ENCODE data around the gene TSPAN11.

TSPAN11 gene

GRCh38 chr12:30926243-30927221 lies at the start of gene TSPAN11:
Gene TSPAN11, plus strand, starts transcription at chr12:30926748. Its CDS starts 27,244 bp downstream, at chr12:30953992.
- Histone ChIP-seq H3K36me3 (no peaks in the 10 kb centered on the region), H3K4me1 (no peaks in the 10 kb centered on the region), H4K20me1 (no peaks in the 10 kb centered on the region), H3K4me3 (no peak within 1 kb of the TSS), H3K9ac (no peak within 1 kb of the TSS), H3K9me3 (replicated peaks in 1 of 11) (peaks cover 0 to 9% (median 0%) of the 10 kb centered on the region in 11 experiments; a peak in 3 of 22 replicates), H3K27ac (no peak within 1 kb of the TSS), H3K4me2 (no peak within 1 kb of the TSS), H3K27me3 (no peaks in the 10 kb centered on the region)
- no peak for TF ChIP-seq Cebpa-rat (IDR thresholded peaks at IDR 0.05)

- H3K27ac ChIP-seq, result no peak overlapping the region
- no peaks in the 10 kb centered on the region for H4K20me1 ChIP-seq
- H3K9ac ChIP-seq, result no peak overlapping the region
- no peaks in the 10 kb centered on the region for H3K36me3 ChIP-seq
- H3K4me3 ChIP-seq, result no peak overlapping the region
- TF ChIP-seq Cebpa-rat (IDR thresholded peaks at IDR 0.05), result no peak
- H3K4me1 ChIP-seq, result no peaks in the 10 kb centered on the region
- no peaks in the 10 kb centered on the region for H3K27me3 ChIP-seq
- H3K4me2 ChIP-seq, result no peak overlapping the region
- H3K9me3 ChIP-seq (replicated peaks in 1 of 11), result no peaks in the 10 kb centered on the region
Observed at GRCh38 chr12:30877105-30877875, 49.3 kb upstream of the TSPAN11 start.

- Histone ChIP-seq H3K4me1 (no peaks in the 10 kb centered on the region), H3K27me3 (no peaks in the 10 kb centered on the region), H3K4me2 (no peak overlapping the region), H4K20me1 (no peaks in the 10 kb centered on the region), H3K36me3 (no peaks in the 10 kb centered on the region), H3K9ac (no peak overlapping the region), H3K9me3 (replicated peaks in 1 of 11) (no peaks in the 10 kb centered on the region), H3K27ac (no peak overlapping the region), H3K4me3 (no peak overlapping the region)
- TF ChIP-seq Cebpa-rat (IDR thresholded peaks at IDR 0.05), result no peak
Observed at GRCh38 chr12:30878024-30878423, 48.5 kb upstream of the TSPAN11 start.

GRCh38 chr12:30880061-30880460 lies 46.5 kb upstream of the TSPAN11 start:
- no peak overlapping the region for H3K4me3 ChIP-seq
- H4K20me1 ChIP-seq, result no peaks in the 10 kb centered on the region
- no peaks in the 10 kb centered on the region for H3K36me3 ChIP-seq

GRCh38 chr12:30880813-30881212 lies 45.7 kb upstream of the TSPAN11 start:
- no peaks in the 10 kb centered on the region for H3K4me1 ChIP-seq
- H4K20me1 ChIP-seq, result no peaks in the 10 kb centered on the region
- TF ChIP-seq Cebpa-rat (IDR thresholded peaks at IDR 0.05), result no peak
- H3K4me3 ChIP-seq, result no peak overlapping the region
- H3K36me3 ChIP-seq, result no peaks in the 10 kb centered on the region
- H3K9me3 ChIP-seq (replicated peaks in 1 of 11), result peaks cover 0 to 9% (median 4%) of the 10 kb centered on the region in 11 experiments; a peak in 17 of 22 replicates
- H3K27me3 ChIP-seq, result no peaks in the 10 kb centered on the region
- H3K27ac ChIP-seq, result no peak overlapping the region
- H3K9ac ChIP-seq, result no peak overlapping the region
- H3K4me2 ChIP-seq, result no peak overlapping the region

More at GRCh38 chr12:30880061-30880460, 46.5 kb upstream of the TSPAN11 start:
- Histone ChIP-seq H3K9ac (no peak overlapping the region), H3K9me3 (replicated peaks in 1 of 11) (peaks cover 0 to 2% (median 0%) of the 10 kb centered on the region in 11 experiments; a peak in 1 of 22 replicates), H3K4me1 (no peaks in the 10 kb centered on the region), H3K4me2 (no peak overlapping the region), H3K27me3 (no peaks in the 10 kb centered on the region), H3K27ac (no peak overlapping the region)
- no peak for TF ChIP-seq Cebpa-rat (IDR thresholded peaks at IDR 0.05)

GRCh38 chr12:30882706-30883105 lies 43.8 kb upstream of the TSPAN11 start:
- Histone ChIP-seq H3K9me3 (replicated peaks in 1 of 11) (peaks cover 18 to 28% (median 23%) of the 10 kb centered on the region in 11 experiments), H3K9ac (no peak overlapping the region), H3K27ac (no peak overlapping the region), H3K4me2 (no peak overlapping the region), H3K27me3 (no peaks in the 10 kb centered on the region), H3K4me3 (no peak overlapping the region), H3K4me1 (no peaks in the 10 kb centered on the region), H4K20me1 (no peaks in the 10 kb centered on the region), H3K36me3 (no peaks in the 10 kb centered on the region)
- TF ChIP-seq Cebpa-rat (IDR thresholded peaks at IDR 0.05), result no peak

- no peak overlapping the region for H3K4me3 ChIP-seq
- no peak for TF ChIP-seq Cebpa-rat (IDR thresholded peaks at IDR 0.05)
- H3K36me3 ChIP-seq, result no peaks in the 10 kb centered on the region
- H4K20me1 ChIP-seq, result no peaks in the 10 kb centered on the region
- H3K4me1 ChIP-seq, result no peaks in the 10 kb centered on the region
- H3K27me3 ChIP-seq, result no peaks in the 10 kb centered on the region
- peaks cover 23 to 38% (median 33%) of the 10 kb centered on the region in 11 experiments for H3K9me3 ChIP-seq (replicated peaks in 1 of 11)
- no peak overlapping the region for H3K4me2 ChIP-seq
- H3K9ac ChIP-seq, result no peak overlapping the region
- no peak overlapping the region for H3K27ac ChIP-seq
Observed at GRCh38 chr12:30884799-30885198, 41.7 kb upstream of the TSPAN11 start.

- Histone ChIP-seq H4K20me1 (no peaks in the 10 kb centered on the region), H3K27me3 (no peaks in the 10 kb centered on the region), H3K36me3 (no peaks in the 10 kb centered on the region), H3K4me3 (no peak overlapping the region), H3K4me1 (no peaks in the 10 kb centered on the region), H3K9me3 (replicated peaks in 1 of 11) (peaks cover 23 to 42% (median 38%) of the 10 kb centered on the region in 11 experiments), H3K4me2 (no peak overlapping the region), H3K27ac (no peak overlapping the region), H3K9ac (no peak overlapping the region)
- no peak for TF ChIP-seq Cebpa-rat (IDR thresholded peaks at IDR 0.05)
Observed at GRCh38 chr12:30885321-30885720, 41.2 kb upstream of the TSPAN11 start.

GRCh38 chr12:30887226-30887625 lies 39.3 kb upstream of the TSPAN11 start:
- Histone ChIP-seq H3K27me3 (no peaks in the 10 kb centered on the region), H3K9ac (no peak overlapping the region), H3K4me2 (no peak overlapping the region), H3K27ac (no peak overlapping the region), H3K4me3 (no peak overlapping the region), H3K9me3 (replicated peaks in 1 of 11) (peaks cover 23 to 43% (median 38%) of the 10 kb centered on the region in 11 experiments), H3K36me3 (no peaks in the 10 kb centered on the region), H3K4me1 (no peaks in the 10 kb centered on the region), H4K20me1 (no peaks in the 10 kb centered on the region)
- no peak for TF ChIP-seq Cebpa-rat (IDR thresholded peaks at IDR 0.05)
